ENCODE results near the gene AGPAT4.

GRCh38 chr6:161130967-161131766 lies 142.7 kb downstream of the AGPAT4 start:
- TF ChIP-seq CTCF (IDR thresholded peaks at IDR 0.05; ENCODE audit: low read length): no peak
- no peak for TF ChIP-seq EZH2 (IDR thresholded peaks at IDR 0.05; ENCODE audit: borderline replicate concordance, low read length)

Data from OCI-LY1 (cell line).